ENCODE measurements around the gene DIPK1C.

DIPK1C gene

DNA sequence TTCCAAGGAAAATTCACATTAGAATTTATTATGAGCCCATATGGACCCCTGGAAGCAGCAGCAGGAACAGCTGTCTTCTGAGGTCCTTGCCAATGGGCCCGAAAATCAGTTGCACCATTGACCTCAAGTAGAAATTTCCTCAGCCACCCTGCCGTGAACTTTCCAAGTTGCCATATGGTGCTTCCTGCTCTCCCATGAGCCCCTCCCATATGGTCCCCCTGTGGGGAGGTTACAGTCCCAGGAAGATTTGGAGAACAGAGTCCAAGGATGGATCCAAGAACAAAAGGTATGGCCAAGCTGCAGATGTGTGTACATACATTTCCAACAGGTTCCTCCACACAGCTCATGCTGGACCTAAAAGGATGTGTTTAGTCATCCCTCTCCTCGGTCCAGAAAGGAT is 34.6 kb downstream of the DIPK1C start:
- TF ChIP-seq, protein P1, sequence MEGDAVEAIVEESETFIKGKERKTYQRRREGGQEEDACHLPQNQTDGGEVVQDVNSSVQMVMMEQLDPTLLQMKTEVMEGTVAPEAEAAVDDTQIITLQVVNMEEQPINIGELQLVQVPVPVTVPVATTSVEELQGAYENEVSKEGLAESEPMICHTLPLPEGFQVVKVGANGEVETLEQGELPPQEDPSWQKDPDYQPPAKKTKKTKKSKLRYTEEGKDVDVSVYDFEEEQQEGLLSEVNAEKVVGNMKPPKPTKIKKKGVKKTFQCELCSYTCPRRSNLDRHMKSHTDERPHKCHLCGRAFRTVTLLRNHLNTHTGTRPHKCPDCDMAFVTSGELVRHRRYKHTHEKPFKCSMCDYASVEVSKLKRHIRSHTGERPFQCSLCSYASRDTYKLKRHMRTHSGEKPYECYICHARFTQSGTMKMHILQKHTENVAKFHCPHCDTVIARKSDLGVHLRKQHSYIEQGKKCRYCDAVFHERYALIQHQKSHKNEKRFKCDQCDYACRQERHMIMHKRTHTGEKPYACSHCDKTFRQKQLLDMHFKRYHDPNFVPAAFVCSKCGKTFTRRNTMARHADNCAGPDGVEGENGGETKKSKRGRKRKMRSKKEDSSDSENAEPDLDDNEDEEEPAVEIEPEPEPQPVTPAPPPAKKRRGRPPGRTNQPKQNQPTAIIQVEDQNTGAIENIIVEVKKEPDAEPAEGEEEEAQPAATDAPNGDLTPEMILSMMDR (IDR thresholded peaks at IDR 0.05; ENCODE audit: borderline replicate concordance, insufficient read depth, low read depth, low read length) = no peak
- H3K4me3 ChIP-seq (ENCODE audit: low read depth, low read length) = no peak overlapping the region

DNA sequence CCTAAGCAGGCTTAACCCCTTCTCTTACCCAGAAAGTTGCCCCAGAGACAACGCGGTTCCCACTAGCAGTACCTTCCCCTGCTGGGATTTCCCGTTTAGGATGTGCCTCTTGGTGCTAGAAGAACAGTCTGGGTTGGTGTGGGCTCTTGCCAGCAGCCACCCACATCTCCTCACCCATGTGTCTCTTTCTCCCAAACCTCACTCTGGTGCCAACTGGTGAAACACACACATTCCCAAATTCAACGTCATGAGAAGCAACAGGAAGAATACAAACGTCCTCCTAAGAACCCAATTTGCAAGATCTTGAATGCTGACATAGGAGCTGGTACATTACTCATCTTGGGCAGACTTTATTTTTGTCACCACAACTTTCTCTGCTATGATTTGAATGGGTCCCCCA is 36.2 kb downstream of the DIPK1C start:
- no peak overlapping the region for H3K4me3 ChIP-seq (ENCODE audit: low read depth, low read length)
- TF ChIP-seq, protein P1 (IDR thresholded peaks at IDR 0.05; ENCODE audit: borderline replicate concordance, insufficient read depth, low read depth, low read length) = no peak

DNA sequence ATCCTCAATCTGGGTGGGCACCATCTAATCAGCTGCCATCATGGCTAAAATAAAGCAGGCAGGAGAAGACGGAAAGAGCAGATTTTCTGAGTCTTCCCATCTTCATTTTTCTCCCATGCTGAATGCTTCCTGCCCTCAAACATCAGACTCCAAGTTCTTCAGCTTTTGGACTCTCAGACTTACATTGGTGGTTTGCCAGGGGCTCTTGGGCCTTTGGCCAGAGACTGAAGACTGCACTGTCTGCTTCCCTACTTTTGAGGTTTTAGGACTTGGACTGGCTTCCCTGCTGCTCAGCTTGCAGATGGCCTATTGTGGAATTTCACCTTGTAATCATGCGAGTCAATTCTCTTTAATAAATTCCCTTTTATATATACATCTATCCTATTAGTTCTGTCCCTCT is 36.6 kb downstream of the DIPK1C start:
- TF ChIP-seq, protein P1 (IDR thresholded peaks at IDR 0.05; ENCODE audit: borderline replicate concordance, insufficient read depth, low read depth, low read length) = no peak
- H3K4me3 ChIP-seq (ENCODE audit: low read depth, low read length) = no peak overlapping the region

DNA sequence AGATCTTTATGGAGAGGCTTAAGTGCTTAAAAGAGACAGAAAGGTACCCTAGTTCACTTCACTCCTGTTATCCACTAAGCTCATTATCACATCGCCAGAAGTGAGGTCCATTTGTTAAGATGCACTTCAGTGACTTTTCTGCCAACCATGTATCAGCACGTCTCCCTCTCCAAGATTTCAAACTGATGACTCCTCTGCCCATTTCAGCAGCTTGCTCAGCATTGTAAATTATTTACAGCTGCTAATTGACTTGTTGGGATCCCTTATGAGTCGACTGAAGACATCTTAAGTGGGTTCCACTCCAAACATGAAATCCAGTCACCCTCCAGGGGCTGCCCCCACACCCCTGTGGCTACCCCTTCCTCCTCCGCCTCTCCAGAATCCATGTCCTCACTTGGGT is 37.3 kb downstream of the DIPK1C start:
- TF ChIP-seq, protein P1 (IDR thresholded peaks at IDR 0.05; ENCODE audit: borderline replicate concordance, insufficient read depth, low read depth, low read length) = no peak
- no peak overlapping the region for H3K4me3 ChIP-seq (ENCODE audit: low read depth, low read length)

DNA sequence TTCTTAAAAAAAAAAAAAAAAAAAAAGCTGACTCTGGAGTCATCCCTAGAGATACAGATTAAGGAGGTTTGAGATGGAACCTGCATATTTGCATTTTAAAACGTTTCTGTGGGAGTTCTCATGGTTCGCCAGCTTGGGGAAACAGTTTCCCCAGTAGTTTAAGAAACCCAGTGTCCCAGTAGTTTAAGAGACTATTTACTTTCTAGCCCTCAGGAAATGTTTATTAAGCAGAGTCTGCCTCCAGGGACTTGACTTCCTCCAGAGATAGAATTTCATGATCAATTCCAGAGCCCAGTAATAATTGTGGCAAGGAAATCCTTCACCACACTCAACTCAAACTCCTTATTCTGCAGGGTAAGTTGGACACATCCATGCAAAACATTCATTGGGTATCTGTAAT is 39.1 kb downstream of the DIPK1C start:
- no peak overlapping the region for H3K4me3 ChIP-seq (ENCODE audit: low read depth, low read length)
- TF ChIP-seq, protein P1 (IDR thresholded peaks at IDR 0.05; ENCODE audit: borderline replicate concordance, insufficient read depth, low read depth, low read length) = no peak

DNA sequence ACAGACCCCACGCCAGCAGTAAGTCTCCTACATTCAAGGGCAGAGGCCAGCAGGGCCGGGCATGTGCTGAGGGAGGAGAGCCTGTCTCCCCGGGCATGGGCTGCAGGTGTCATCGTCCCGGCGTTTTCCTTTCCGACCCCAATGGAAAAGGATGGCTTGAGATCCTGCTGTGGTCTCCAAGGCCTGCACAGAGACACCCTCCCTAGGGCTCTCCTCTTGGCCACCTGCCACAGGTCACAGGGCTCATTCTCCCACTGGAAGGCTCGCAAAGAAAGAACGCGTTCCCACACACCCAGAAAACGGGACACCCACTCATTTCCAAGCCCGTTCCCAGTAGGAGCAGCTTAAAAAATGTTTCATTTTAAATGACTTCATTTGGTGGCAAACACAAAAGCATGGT is 41.0 kb downstream of the DIPK1C start:
- TF ChIP-seq, protein P1 (IDR thresholded peaks at IDR 0.05; ENCODE audit: borderline replicate concordance, insufficient read depth, low read depth, low read length) = no peak
- H3K4me3 ChIP-seq (ENCODE audit: low read depth, low read length) = no peak overlapping the region

DNA sequence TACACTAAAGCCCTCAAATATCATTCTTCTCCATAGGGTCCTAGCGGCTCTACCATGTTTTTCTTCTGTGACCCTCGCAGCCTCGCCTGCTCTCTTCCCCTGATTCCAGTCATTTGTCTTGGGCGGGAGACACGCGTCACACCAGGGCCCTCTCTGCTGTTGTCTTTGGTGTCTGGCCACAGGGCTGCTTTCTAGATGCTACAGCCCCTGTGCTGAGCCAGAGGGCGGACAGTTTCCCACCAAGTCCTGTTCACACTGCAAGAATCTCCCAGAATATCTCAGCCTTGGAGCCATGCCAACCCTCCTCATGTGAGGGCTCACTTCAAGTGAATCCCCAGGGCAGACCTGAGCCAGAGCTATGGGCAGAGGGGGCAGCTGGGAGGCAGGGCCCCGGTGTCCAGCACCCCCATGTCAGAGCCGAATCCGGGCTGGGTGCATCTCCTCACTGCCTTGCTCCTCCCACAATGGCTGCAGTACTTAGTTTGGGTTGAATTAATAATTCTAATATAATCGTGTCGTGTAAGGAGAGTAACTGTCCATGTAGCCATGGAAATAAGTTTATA is 42.1 kb downstream of the DIPK1C start:
- TF ChIP-seq, protein P1 (IDR thresholded peaks at IDR 0.05; ENCODE audit: borderline replicate concordance, insufficient read depth, low read depth, low read length) = no peak
- H3K4me3 ChIP-seq (ENCODE audit: low read depth, low read length) = no peak overlapping the region
